ENCODE measurements around the gene C1QTNF8. TPM values are rescaled to one million over a fixed set of nuclear protein-coding genes. Genes with fewer than 3 reads are reported as not detected.

C1QTNF8 gene
- total RNA-seq, 4 donors from 2014 or later, result not detected

- H3K4me1 ChIP-seq, result peaks cover 0 to 7% (median 0%) of the 10 kb centered on the region in 4 donors
- no peak overlapping the region for H3K4me3 ChIP-seq
- TF ChIP-seq POLR2A (IDR thresholded peaks at IDR 0.05) (no peak), CTCF (IDR thresholded peaks at IDR 0.05) (no peak)
- no peaks in the 10 kb centered on the region for H3K9me3 ChIP-seq
- no peak for DNase-seq
- no peaks in the 10 kb centered on the region for H3K36me3 ChIP-seq
- no peak overlapping the region for H3K27ac ChIP-seq
- peaks cover 0 to 23% of the 10 kb centered on the region in 2 donors for H3K27me3 ChIP-seq
These were observed 20.5 kb downstream of the C1QTNF8 start for GRCh38 chr16:1075546-1075945.

GRCh38 chr16:1074379-1074649 lies 21.7 kb downstream of the C1QTNF8 start:
- H3K36me3 ChIP-seq, result no peaks in the 10 kb centered on the region
- H3K4me3 ChIP-seq, result no peak overlapping the region
- DNase-seq, result no peak
- no peaks in the 10 kb centered on the region for H3K9me3 ChIP-seq
- peaks cover 0 to 7% (median 0%) of the 10 kb centered on the region in 4 donors for H3K4me1 ChIP-seq
- no peak overlapping the region for H3K27ac ChIP-seq
- peaks cover 0 to 23% of the 10 kb centered on the region in 2 donors for H3K27me3 ChIP-seq
- TF ChIP-seq POLR2A (IDR thresholded peaks at IDR 0.05) (no peak), CTCF (IDR thresholded peaks at IDR 0.05) (no peak)

GRCh38 chr16:1073566-1074378 lies 22.3 kb downstream of the C1QTNF8 start:
- Histone ChIP-seq H3K27me3 (peaks cover 0 to 23% of the 10 kb centered on the region in 2 donors), H3K9me3 (no peaks in the 10 kb centered on the region), H3K4me1 (peaks cover 0 to 7% (median 0%) of the 10 kb centered on the region in 4 donors), H3K36me3 (no peaks in the 10 kb centered on the region), H3K27ac (no peak overlapping the region), H3K4me3 (no peak overlapping the region)
- no peak for TF ChIP-seq POLR2A (IDR thresholded peaks at IDR 0.05)
- peak in 3 of 6 experiments; percentile 10 to 34 (median 24) for TF ChIP-seq CTCF (IDR thresholded peaks at IDR 0.05)
- DNase-seq, result no peak

GRCh38 chr16:1073262-1073558 lies 22.8 kb downstream of the C1QTNF8 start:
- no peak overlapping the region for H3K4me3 ChIP-seq
- H3K27me3 ChIP-seq, result peaks cover 0 to 23% of the 10 kb centered on the region in 2 donors
- H3K4me1 ChIP-seq, result peaks cover 0 to 5% (median 0%) of the 10 kb centered on the region in 4 donors
- TF ChIP-seq POLR2A (IDR thresholded peaks at IDR 0.05) (no peak), CTCF (IDR thresholded peaks at IDR 0.05) (no peak)
- DNase-seq, result no peak
- no peaks in the 10 kb centered on the region for H3K9me3 ChIP-seq
- no peaks in the 10 kb centered on the region for H3K36me3 ChIP-seq
- H3K27ac ChIP-seq, result no peak overlapping the region

GRCh38 chr16:1072526-1073261 lies 23.4 kb downstream of the C1QTNF8 start, which contains the start of gene SSTR5:
Gene SSTR5, plus strand, starts transcription at chr16:1072747. Its CDS starts 6,122 bp downstream, at chr16:1078869.
- peaks cover 0 to 21% of the 10 kb centered on the region in 2 donors for H3K27me3 ChIP-seq
- no peak within 1 kb of the TSS for H3K4me3 ChIP-seq
- no peaks in the 10 kb centered on the region for H3K36me3 ChIP-seq
- H3K27ac ChIP-seq, result no peak within 1 kb of the TSS
- DNase-seq, result no peak
- no peak for TF ChIP-seq POLR2A (IDR thresholded peaks at IDR 0.05)
- H3K4me1 ChIP-seq, result no peaks in the 10 kb centered on the region
- H3K9me3 ChIP-seq, result no peaks in the 10 kb centered on the region

- DNase-seq, result no peak
- Histone ChIP-seq H3K27ac (no peak overlapping the region), H3K4me1 (no peaks in the 10 kb centered on the region), H3K9me3 (no peaks in the 10 kb centered on the region), H3K4me3 (no peak overlapping the region), H3K27me3 (peaks cover 0 to 20% of the 10 kb centered on the region in 2 donors), H3K36me3 (no peaks in the 10 kb centered on the region)
- TF ChIP-seq CTCF (IDR thresholded peaks at IDR 0.05), result no peak
- no peak for TF ChIP-seq POLR2A (IDR thresholded peaks at IDR 0.05)
These were observed 24.4 kb downstream of the C1QTNF8 start for GRCh38 chr16:1071561-1072225.

Data from Peyer's patch (tissue), 4 donors.